ENCODE results near the gene CLEC11A.

CLEC11A gene

DNA sequence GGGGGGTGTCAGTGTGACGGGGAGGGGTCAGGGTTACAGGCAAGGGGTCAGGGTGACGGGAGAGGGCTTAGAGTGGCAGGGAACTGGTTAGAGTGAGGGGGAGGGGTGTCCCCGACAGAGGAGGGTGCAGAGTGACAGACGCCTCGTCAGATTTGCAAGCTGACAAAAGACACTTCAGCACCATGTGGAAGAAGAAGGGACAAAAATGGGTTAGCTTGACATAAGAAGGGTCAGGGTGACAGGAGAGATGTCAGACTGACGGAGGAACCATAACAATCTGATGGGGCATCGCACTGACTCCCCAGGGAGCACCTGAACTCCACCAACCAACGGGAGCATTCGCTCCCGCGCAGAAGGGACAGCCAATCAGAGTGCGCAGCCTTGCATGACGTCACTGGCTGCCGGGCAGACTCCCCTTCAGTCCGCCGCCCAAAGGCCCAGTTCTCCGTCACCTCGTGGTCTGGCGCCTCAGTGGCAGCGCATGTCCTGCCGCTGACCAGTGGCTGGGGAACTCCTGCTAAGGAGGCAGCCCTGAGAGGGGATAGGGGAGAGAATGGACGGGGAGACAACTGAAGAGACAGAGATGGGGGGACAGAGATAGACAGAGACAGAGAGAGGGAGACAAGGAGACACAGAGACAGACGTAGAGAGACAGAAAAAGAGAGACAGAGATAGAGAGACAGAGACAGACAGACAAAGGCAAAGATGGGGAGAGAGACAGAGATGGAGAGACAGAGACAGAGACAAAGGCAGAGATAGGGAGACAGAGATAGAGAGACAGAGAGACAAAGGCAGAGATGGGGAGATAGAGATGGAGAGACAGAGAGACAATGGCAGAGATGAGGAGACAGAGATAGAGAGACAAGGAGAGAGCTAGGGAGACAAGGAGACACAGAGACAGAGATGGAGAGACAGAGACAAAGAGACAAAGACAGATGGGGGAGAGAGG, 43.7 kb upstream of the CLEC11A start:
- TF ChIP-seq CTCF (conservative IDR thresholded peaks at IDR 0.05; ENCODE audit: low read depth, low read length): no peak
- H3K4me1 ChIP-seq (ENCODE audit: low read depth, poor library complexity, severe bottlenecking): no peaks in the 10 kb centered on the region
- H3K9ac ChIP-seq: no peak overlapping the region
- no peak overlapping the region for H3K4me2 ChIP-seq
- H3K36me3 ChIP-seq (ENCODE audit: insufficient read depth): no peaks in the 10 kb centered on the region
- no peaks in the 10 kb centered on the region for H3K79me2 ChIP-seq (ENCODE audit: insufficient read depth, low read depth)
- H3K4me3 ChIP-seq (IDR thresholded peaks at IDR 0.05; ENCODE audit: insufficient read depth, low read depth, low read length): no peak overlapping the region
- no peaks in the 10 kb centered on the region for H4K20me1 ChIP-seq (ENCODE audit: insufficient read depth)
- no peak overlapping the region for H2AFZ ChIP-seq (ENCODE audit: low read depth)
- peaks cover 12% of the 10 kb centered on the region; the same call in 1 of the 2 replicates for H3K27me3 ChIP-seq (ENCODE audit: insufficient read depth, low read depth)
- no peak overlapping the region for H3K27ac ChIP-seq

- Histone ChIP-seq H4K20me1 (ENCODE audit: insufficient read depth) (no peaks in the 10 kb centered on the region), H3K4me3 (IDR thresholded peaks at IDR 0.05; ENCODE audit: insufficient read depth, low read depth, low read length) (no peak overlapping the region), H3K4me2 (no peak overlapping the region), H3K27me3 (ENCODE audit: insufficient read depth, low read depth) (peaks cover 11% of the 10 kb centered on the region; the same call in 1 of the 2 replicates), H3K4me1 (ENCODE audit: low read depth, poor library complexity, severe bottlenecking) (no peaks in the 10 kb centered on the region), H3K27ac (no peak overlapping the region), H2AFZ (ENCODE audit: low read depth) (no peak overlapping the region), H3K36me3 (ENCODE audit: insufficient read depth) (no peaks in the 10 kb centered on the region), H3K79me2 (ENCODE audit: insufficient read depth, low read depth) (no peaks in the 10 kb centered on the region), H3K9ac (no peak overlapping the region)
- no peak for TF ChIP-seq CTCF (conservative IDR thresholded peaks at IDR 0.05; ENCODE audit: low read depth, low read length)
These were observed 36.7 kb upstream of the CLEC11A start for GRCh38 chr19:50686310-50687032.

- Histone ChIP-seq H3K27me3 (ENCODE audit: insufficient read depth, low read depth) (peaks cover 2% of the 10 kb centered on the region; the same call in 1 of the 2 replicates), H4K20me1 (ENCODE audit: insufficient read depth) (no peaks in the 10 kb centered on the region), H3K4me1 (ENCODE audit: low read depth, poor library complexity, severe bottlenecking) (no peaks in the 10 kb centered on the region), H3K79me2 (ENCODE audit: insufficient read depth, low read depth) (no peaks in the 10 kb centered on the region), H3K27ac (no peak overlapping the region), H3K9ac (no peak overlapping the region), H2AFZ (ENCODE audit: low read depth) (no peak overlapping the region), H3K36me3 (ENCODE audit: insufficient read depth) (no peaks in the 10 kb centered on the region), H3K4me3 (IDR thresholded peaks at IDR 0.05; ENCODE audit: insufficient read depth, low read depth, low read length) (no peak overlapping the region), H3K4me2 (no peak overlapping the region)
- TF ChIP-seq CTCF (conservative IDR thresholded peaks at IDR 0.05; ENCODE audit: low read depth, low read length): no peak
These were observed 34.4 kb upstream of the CLEC11A start for GRCh38 chr19:50688766-50689165.

- Histone ChIP-seq H3K27me3 (ENCODE audit: insufficient read depth, low read depth) (no peaks in the 10 kb centered on the region; the same call in 1 of the 2 replicates), H3K36me3 (ENCODE audit: insufficient read depth) (no peaks in the 10 kb centered on the region), H2AFZ (ENCODE audit: low read depth) (no peak overlapping the region), H3K4me3 (IDR thresholded peaks at IDR 0.05; ENCODE audit: insufficient read depth, low read depth, low read length) (no peak overlapping the region), H3K4me2 (no peak overlapping the region), H3K9ac (no peak overlapping the region), H3K27ac (no peak overlapping the region), H3K79me2 (ENCODE audit: insufficient read depth, low read depth) (no peaks in the 10 kb centered on the region), H3K4me1 (ENCODE audit: low read depth, poor library complexity, severe bottlenecking) (no peaks in the 10 kb centered on the region), H4K20me1 (ENCODE audit: insufficient read depth) (no peaks in the 10 kb centered on the region)
- no peak for TF ChIP-seq CTCF (conservative IDR thresholded peaks at IDR 0.05; ENCODE audit: low read depth, low read length)
These were observed 32.7 kb upstream of the CLEC11A start for GRCh38 chr19:50690439-50690838.
